HG03575 (cell line): Measurements from ENCODE around the gene NCK2.
"Not testable (repeated sequence)": the region's sequence is repeated elsewhere in the genome, so short reads cannot be mapped to it uniquely, and the experiment has no call there.

ENCODE experiments used
- ATAC-seq: cut with Tn5 transposase; IDR thresholded peaks from one replicate; pipeline ENCODE4 v1.9.1; 2021; ENCODE audit not compliant: unreplicated experiment, insufficient number of reproducible peaks, low FRiP score; ENCODE audit errors: extremely low read depth

Gene NCK2

GRCh38 chr2:105771291-105771690 is 26.6 kb downstream of the NCK2 start:
- ATAC-seq = not testable (repeated sequence)

- ATAC-seq = no peak
Measured at GRCh38 chr2:105771836-105772235, 27.1 kb downstream of the NCK2 start.

- ATAC-seq = no peak
Measured at GRCh38 chr2:105772362-105772761, 27.6 kb downstream of the NCK2 start.

- no peak for ATAC-seq
Measured at GRCh38 chr2:105773568-105773967, 28.9 kb downstream of the NCK2 start.

- no peak for ATAC-seq
Measured at GRCh38 chr2:105774781-105775337, 30.1 kb downstream of the NCK2 start.

- peak; percentile 42 for ATAC-seq
Measured at GRCh38 chr2:105775809-105776559, 31.3 kb downstream of the NCK2 start.

GRCh38 chr2:105776560-105776928 is 31.8 kb downstream of the NCK2 start:
- ATAC-seq = no peak

- no peak for ATAC-seq
Measured at GRCh38 chr2:105777031-105777482, 32.3 kb downstream of the NCK2 start.

- no peak for ATAC-seq
Measured at GRCh38 chr2:105777506-105778055, 32.9 kb downstream of the NCK2 start.

GRCh38 chr2:105778080-105778607 is 33.4 kb downstream of the NCK2 start:
- ATAC-seq = no peak

- no peak for ATAC-seq
Measured at GRCh38 chr2:105779394-105779793, 34.7 kb downstream of the NCK2 start.

- ATAC-seq = no peak
Measured at GRCh38 chr2:105780606-105781005, 35.9 kb downstream of the NCK2 start.

- ATAC-seq = no peak
Measured at GRCh38 chr2:105781274-105781978, 36.7 kb downstream of the NCK2 start.

GRCh38 chr2:105782123-105782522 is 37.4 kb downstream of the NCK2 start:
- ATAC-seq = no peak

- ATAC-seq = no peak
Measured at GRCh38 chr2:105782646-105783045, 37.9 kb downstream of the NCK2 start.

GRCh38 chr2:105783151-105783738 is 38.5 kb downstream of the NCK2 start:
- no peak for ATAC-seq

- ATAC-seq = no peak
Measured at GRCh38 chr2:105783972-105784371, 39.3 kb downstream of the NCK2 start.

GRCh38 chr2:105784589-105784988 is 39.9 kb downstream of the NCK2 start:
- ATAC-seq = no peak

GRCh38 chr2:105785095-105785847 is 40.6 kb downstream of the NCK2 start:
- no peak for ATAC-seq
